Measurements from ENCODE around the gene CLCN6. TPM values are rescaled to one million over a fixed set of nuclear protein-coding genes. Genes with fewer than 3 reads are reported as not detected.

The CLCN6 gene
- total RNA-seq, 2 donors from 2014 or later, result 7.0 to 23.7 TPM

GRCh38 chr1:11888206-11888876 lies 82.3 kb downstream of the CLCN6 start:
- H3K36me3 ChIP-seq (replicated peaks in 1 of 2; ENCODE audit: insufficient read depth in 1 of 2, low read depth in 2 of 2), result no peaks in the 10 kb centered on the region
- ATAC-seq, result no peak
- 73 to 74% methylated on average over 12 to 15 of the region's 15 CpGs for WGBS, 2 donors

GRCh38 chr1:11888877-11889208 lies 82.9 kb downstream of the CLCN6 start:
- Histone ChIP-seq H3K4me1 (no peaks in the 10 kb centered on the region), H3K4me3 (no peak overlapping the region), H3K27me3 (no peaks in the 10 kb centered on the region), H3K9me3 (no peaks in the 10 kb centered on the region), H3K36me3 (replicated peaks in 1 of 2; ENCODE audit: insufficient read depth in 1 of 2, low read depth in 2 of 2) (no peaks in the 10 kb centered on the region), H3K27ac (no peak overlapping the region)
- ATAC-seq (no peak), DNase-seq (no peak)
- intact Hi-C loops (cut with DNase I), result no loop called here
- TF ChIP-seq CTCF (IDR thresholded peaks at IDR 0.05), result no peak
- no peak for TF ChIP-seq POLR2A (IDR thresholded peaks at IDR 0.05)
- 51% methylated on average over 3 of the region's 3 CpGs; no CpG with 5 or more reads in 1 of the 2 donors for WGBS, 2 donors

More at GRCh38 chr1:11888206-11888876, 82.3 kb downstream of the CLCN6 start:
- Histone ChIP-seq H3K4me1 (no peaks in the 10 kb centered on the region), H3K27me3 (no peaks in the 10 kb centered on the region), H3K27ac (no peak overlapping the region), H3K4me3 (no peak overlapping the region), H3K9me3 (no peaks in the 10 kb centered on the region)
- DNase-seq, result no peak
- TF ChIP-seq CTCF (IDR thresholded peaks at IDR 0.05), result no peak
- no peak for TF ChIP-seq POLR2A (IDR thresholded peaks at IDR 0.05)
- intact Hi-C loops (cut with DNase I), result no loop called here

- TF ChIP-seq POLR2A (IDR thresholded peaks at IDR 0.05) (no peak), CTCF (IDR thresholded peaks at IDR 0.05) (no peak)
- DNase-seq, result no peak
- H3K27me3 ChIP-seq, result no peaks in the 10 kb centered on the region
- intact Hi-C loops (cut with DNase I), result loop anchor here (5.0 kb wide), 1 partner anchor 54 kb away; no protein-coding TSS in a partner anchor
- H3K27ac ChIP-seq, result no peak overlapping the region
- H3K4me3 ChIP-seq, result no peak overlapping the region
- no peak for ATAC-seq
- H3K36me3 ChIP-seq (replicated peaks in 1 of 2; ENCODE audit: insufficient read depth in 1 of 2, low read depth in 2 of 2), result no peaks in the 10 kb centered on the region
- no peaks in the 10 kb centered on the region for H3K9me3 ChIP-seq
- H3K4me1 ChIP-seq, result no peaks in the 10 kb centered on the region
- WGBS, 2 donors, result 62 to 69% methylated on average over 6 of the region's 6 CpGs
Measured at GRCh38 chr1:11891433-11892186, 85.6 kb downstream of the CLCN6 start.

Small RNAs within 50 kb of the gene (small RNA-seq; reads per million reads assigned to genes)
- not detected for gene RF02156
- not detected for gene RF02157
- gene RF02158, result not detected

Other genes with a start within 250 kb of the CLCN6 start
- 10 to 100 TPM; 57.4 to 87.4 TPM for gene FBXO2, start 151.8 kb upstream of the CLCN6 start, total RNA-seq
- gene FBXO44, start 151.3 kb upstream of the CLCN6 start, total RNA-seq, result 10 to 100 TPM; 12.9 to 30.6 TPM
- gene FBXO6, start 142.0 kb upstream of the CLCN6 start, total RNA-seq, result 1 to 10 TPM; 6.3 to 7.5 TPM
- 10 to 100 TPM in 1 of 2 donors, 1 to 10 TPM in 1; 6.9 to 31.6 TPM for gene MAD2L2, start 125.0 kb upstream of the CLCN6 start, total RNA-seq
- not detected for gene DRAXIN, start 114.5 kb upstream of the CLCN6 start, total RNA-seq
- 10 to 100 TPM; 16.8 to 24.6 TPM for gene AGTRAP, start 70.1 kb upstream of the CLCN6 start, total RNA-seq
- not detected for gene C1orf167, start 44.0 kb upstream of the CLCN6 start, total RNA-seq
- 10 to 100 TPM; 26.4 to 30.1 TPM for gene MTHFR, start 227 bp upstream of the CLCN6 start, total RNA-seq
- 10 to 100 TPM in 1 of 2 donors, not detected in 1; 25.4 TPM for gene NPPA, start 41.6 kb downstream of the CLCN6 start, total RNA-seq
- gene NPPB, start 52.8 kb downstream of the CLCN6 start, total RNA-seq, result not detected
- 10 to 100 TPM; 67.7 to 87.0 TPM for gene KIAA2013, start 120.2 kb downstream of the CLCN6 start, total RNA-seq
- gene PLOD1, start 128.5 kb downstream of the CLCN6 start, total RNA-seq, result 10 to 100 TPM; 30.9 to 39.6 TPM
- gene MFN2, start 174.3 kb downstream of the CLCN6 start, total RNA-seq, result 10 to 100 TPM; 20.1 to 20.8 TPM
- 10 to 100 TPM; 23.7 to 25.9 TPM for gene MIIP, start 213.3 kb downstream of the CLCN6 start, total RNA-seq

Measured in body of pancreas (tissue), 4 donors.